GM23338 (cell line): Measurements from ENCODE around the gene IPO8. TPM values are rescaled to one million over a fixed set of nuclear protein-coding genes. Genes with fewer than 3 reads are reported as not detected.

Experiments used
- ATAC-seq: fragments of 200-7000 bp; cut with Tn5 transposase; 3 replicates; pipeline ENCODE4 v1.9.1; 2020
- DNase-seq: peaks from one replicate; pipeline ENCODE4 v3.0.0-alpha.2; 2015; ENCODE audit warnings: low spot score
- H2AFZ ChIP-seq: fragments of 200-600 bp; sonication (generic); 2 replicates; pipeline ENCODE4 v1.8.0; 2016; ENCODE audit warnings: antibody characterized with exemption, mild to moderate bottlenecking, moderate library complexity
- H3F3A ChIP-seq: fragments of 200-600 bp; sonication (generic); replicated peaks from 2 replicates; pipeline ENCODE4 v1.8.0; 2017; ENCODE audit warnings: antibody characterized with exemption, mixed run types, low read depth
- H3K27ac ChIP-seq: fragments of 200-600 bp; sonication (generic); 2 replicates; pipeline ENCODE4 v1.6.1; 2016; ENCODE audit warnings: low read depth
- H3K27me3 ChIP-seq: fragments of 200-600 bp; sonication (generic); 2 replicates; pipeline ENCODE4 v1.8.0; 2016; ENCODE audit warnings: mild to moderate bottlenecking, mixed run types, moderate library complexity; ENCODE audit not compliant: insufficient read depth
- H3K36me3 ChIP-seq: fragments of 200-600 bp; sonication (generic); 2 replicates; pipeline ENCODE4 v1.8.0; 2016; ENCODE audit warnings: mild to moderate bottlenecking; ENCODE audit not compliant: insufficient read depth
- H3K4me1 ChIP-seq: fragments of 200-600 bp; sonication (generic); 2 replicates; pipeline ENCODE4 v1.8.0; 2016; ENCODE audit warnings: mild to moderate bottlenecking, moderate library complexity; ENCODE audit not compliant: insufficient read depth
- H3K4me2 ChIP-seq: fragments of 200-600 bp; sonication (generic); 2 replicates; pipeline ENCODE4 v1.7.1; 2017; ENCODE audit warnings: mixed run types
- H3K4me3 ChIP-seq: fragments of 200-600 bp; sonication (generic); 2 replicates; pipeline ENCODE4 v1.6.1; 2016; ENCODE audit warnings: mixed run types
- H3K79me2 ChIP-seq: fragments of 200-600 bp; sonication (generic); replicated peaks from 2 replicates; pipeline ENCODE4 v1.8.0; 2017; ENCODE audit warnings: mild to moderate bottlenecking; ENCODE audit not compliant: insufficient read depth
- H3K9me2 ChIP-seq: fragments of 200-600 bp; sonication (generic); 2 replicates; pipeline ENCODE4 v1.8.0; 2017; ENCODE audit not compliant: insufficient read depth
- H4K20me1 ChIP-seq: fragments of 200-600 bp; sonication (generic); replicated peaks from 2 replicates; pipeline ENCODE4 v1.8.0; 2017; ENCODE audit warnings: mild to moderate bottlenecking; ENCODE audit not compliant: insufficient read depth
- H3K27ac Mint-ChIP-seq: 2 replicates; pipeline ENCODE4 v1.8.0; 2020; ENCODE audit warnings: inconsistent platforms, mild to moderate bottlenecking, moderate library complexity, mixed read lengths
- H3K27me3 Mint-ChIP-seq: 3 replicates; pipeline ENCODE4 v1.8.0; 2022; ENCODE audit warnings: low read depth, mild to moderate bottlenecking, moderate library complexity, mixed read lengths, inconsistent platforms; ENCODE audit not compliant: insufficient read depth, poor library complexity
- H3K36me3 Mint-ChIP-seq: 3 replicates; pipeline ENCODE4 v1.8.0; 2021; ENCODE audit warnings: low read depth, mild to moderate bottlenecking, inconsistent platforms, moderate library complexity, mixed read lengths
- H3K4me1 Mint-ChIP-seq: 3 replicates; pipeline ENCODE4 v1.8.0; 2020; ENCODE audit warnings: mild to moderate bottlenecking, inconsistent platforms, mixed read lengths
- H3K4me3 Mint-ChIP-seq: 3 replicates; pipeline ENCODE4 v1.8.0; 2021; ENCODE audit warnings: moderate library complexity, mild to moderate bottlenecking, inconsistent platforms, mixed read lengths
- H3K9me3 Mint-ChIP-seq: 3 replicates; pipeline ENCODE4 v1.8.0; 2020; ENCODE audit warnings: moderate library complexity, mild to moderate bottlenecking, inconsistent platforms, mixed read lengths
- CREB1 ChIP-seq: fragments of 250-450 bp; sonication (Bioruptor Pico); IDR thresholded peaks from 2 replicates; pipeline ENCODE4 v1.5.0; 2020; ENCODE audit warnings: low read depth, mild to moderate bottlenecking, moderate library complexity
- EZH2 ChIP-seq: fragments of 200-600 bp; sonication (generic); IDR thresholded peaks from one replicate; pipeline ENCODE4 v1.8.0; 2017; ENCODE audit warnings: antibody characterized with exemption, mild to moderate bottlenecking, low read depth; ENCODE audit not compliant: unreplicated experiment
- EZH2phosphoT487 ChIP-seq: fragments of 200-600 bp; sonication (generic); IDR thresholded peaks from one replicate; pipeline ENCODE4 v1.8.1; 2018; ENCODE audit warnings: antibody characterized with exemption; ENCODE audit not compliant: unreplicated experiment
- JUNB ChIP-seq: IDR thresholded peaks from one replicate; pipeline ENCODE4 v1.6.1; 2016; ENCODE audit warnings: antibody characterized with exemption; ENCODE audit not compliant: unreplicated experiment
- NANOG ChIP-seq: IDR thresholded peaks from 2 replicates; pipeline ENCODE4 v1.6.1; 2016; ENCODE audit warnings: antibody characterized with exemption, borderline replicate concordance
- POLR2AphosphoS5 ChIP-seq: IDR thresholded peaks from 2 replicates; pipeline ENCODE4 v1.6.1; 2016; ENCODE audit warnings: antibody characterized with exemption, low read depth
- STAT1 ChIP-seq: IDR thresholded peaks from one replicate; pipeline ENCODE4 v1.6.1; 2016; ENCODE audit warnings: antibody characterized with exemption; ENCODE audit not compliant: unreplicated experiment
- ZNF114 ChIP-seq: fragments of 250-450 bp; sonication (Bioruptor Pico); IDR thresholded peaks from 2 replicates; pipeline ENCODE4 v1.5.0; 2020; ENCODE audit warnings: mild to moderate bottlenecking, moderate library complexity
- ZNF331 ChIP-seq: fragments of 250-450 bp; sonication (Bioruptor Pico); IDR thresholded peaks from 2 replicates; pipeline ENCODE4 v1.5.0; 2020; ENCODE audit warnings: low read depth, mild to moderate bottlenecking, moderate library complexity
- polyA plus RNA-seq: library from polyadenylated mRNA; unstranded; fragments of >200 nt; fragmentation: Nextera tagmentation; extraction: Ambion mirVana; gene quantifications from 2 replicates; pipeline ENCODE4 v1.2.1, GENCODE V29; 2016
- total RNA-seq: library from RNA; depleted of rRNA; stranded (reverse); fragments of >200 nt; shearing (Covaris generic); gene quantifications from 2 replicates; pipeline ENCODE4 v1.2.3, GENCODE V29; 2014
- TF ChIP-seq, protein P1 (sequence below): fragments of 250-450 bp; sonication (Bioruptor Pico); IDR thresholded peaks from 2 replicates; pipeline ENCODE4 v1.5.0; 2020; ENCODE audit warnings: mild to moderate bottlenecking, moderate library complexity
- TF ChIP-seq, protein P2 (sequence below): IDR thresholded peaks from one replicate; pipeline ENCODE4 v1.6.1; 2018; ENCODE audit warnings: antibody characterized with exemption; ENCODE audit not compliant: unreplicated experiment
- TF ChIP-seq, protein P3 (sequence below): IDR thresholded peaks from 2 replicates; pipeline ENCODE4 v1.6.1; 2016; ENCODE audit warnings: antibody characterized with exemption
- TF ChIP-seq, protein P4 (sequence below), 2 experiments: fragments of 200-600 bp in 1 of 2; sonication (generic) in 1 of 2; conservative IDR thresholded peaks; 2 replicates each; pipeline versions ENCODE4 v1.5.1 to v1.6.1; 2016 to 2017; ENCODE audit warnings: antibody characterized with exemption in 2 of 2, low read depth in 2 of 2, mild to moderate bottlenecking in 2 of 2, moderate library complexity in 1 of 2

Gene IPO8
- total and polyA plus RNA-seq, 2 experiments from 2014 or later, result 13.4 to 53.6 TPM

DNA sequence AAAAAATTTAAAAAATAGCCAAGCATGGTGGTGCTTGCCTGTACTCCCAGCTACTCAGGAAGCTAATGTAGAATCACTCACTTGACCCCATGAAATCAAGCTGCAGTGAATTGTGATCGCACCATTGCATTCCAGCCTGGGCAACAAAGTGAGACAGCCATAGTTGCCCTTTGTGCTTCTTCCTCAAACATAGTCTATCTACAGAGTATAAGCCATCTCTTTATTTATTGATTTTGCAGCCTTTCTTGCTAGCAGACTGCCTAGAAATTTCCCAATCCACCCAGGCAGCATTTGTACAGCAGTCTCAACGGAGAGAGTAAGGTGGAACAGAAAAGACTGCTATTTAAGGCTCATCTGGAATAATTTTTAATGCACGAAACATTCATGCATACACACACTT is 68.8 kb downstream of the IPO8 start:
- no peak overlapping the region for H3K4me2 ChIP-seq
- ATAC-seq, result no peak
- TF ChIP-seq STAT1 (no peak), POLR2AphosphoS5 (no peak), ZNF114 (CRISPR knock-in tag) (no peak), NANOG (no peak), ZNF331 (CRISPR knock-in tag) (no peak), EZH2 (no peak), EZH2phosphoT487 (no peak), CREB1 (CRISPR knock-in tag) (no peak), JUNB (no peak)
- TF ChIP-seq, protein P1, sequence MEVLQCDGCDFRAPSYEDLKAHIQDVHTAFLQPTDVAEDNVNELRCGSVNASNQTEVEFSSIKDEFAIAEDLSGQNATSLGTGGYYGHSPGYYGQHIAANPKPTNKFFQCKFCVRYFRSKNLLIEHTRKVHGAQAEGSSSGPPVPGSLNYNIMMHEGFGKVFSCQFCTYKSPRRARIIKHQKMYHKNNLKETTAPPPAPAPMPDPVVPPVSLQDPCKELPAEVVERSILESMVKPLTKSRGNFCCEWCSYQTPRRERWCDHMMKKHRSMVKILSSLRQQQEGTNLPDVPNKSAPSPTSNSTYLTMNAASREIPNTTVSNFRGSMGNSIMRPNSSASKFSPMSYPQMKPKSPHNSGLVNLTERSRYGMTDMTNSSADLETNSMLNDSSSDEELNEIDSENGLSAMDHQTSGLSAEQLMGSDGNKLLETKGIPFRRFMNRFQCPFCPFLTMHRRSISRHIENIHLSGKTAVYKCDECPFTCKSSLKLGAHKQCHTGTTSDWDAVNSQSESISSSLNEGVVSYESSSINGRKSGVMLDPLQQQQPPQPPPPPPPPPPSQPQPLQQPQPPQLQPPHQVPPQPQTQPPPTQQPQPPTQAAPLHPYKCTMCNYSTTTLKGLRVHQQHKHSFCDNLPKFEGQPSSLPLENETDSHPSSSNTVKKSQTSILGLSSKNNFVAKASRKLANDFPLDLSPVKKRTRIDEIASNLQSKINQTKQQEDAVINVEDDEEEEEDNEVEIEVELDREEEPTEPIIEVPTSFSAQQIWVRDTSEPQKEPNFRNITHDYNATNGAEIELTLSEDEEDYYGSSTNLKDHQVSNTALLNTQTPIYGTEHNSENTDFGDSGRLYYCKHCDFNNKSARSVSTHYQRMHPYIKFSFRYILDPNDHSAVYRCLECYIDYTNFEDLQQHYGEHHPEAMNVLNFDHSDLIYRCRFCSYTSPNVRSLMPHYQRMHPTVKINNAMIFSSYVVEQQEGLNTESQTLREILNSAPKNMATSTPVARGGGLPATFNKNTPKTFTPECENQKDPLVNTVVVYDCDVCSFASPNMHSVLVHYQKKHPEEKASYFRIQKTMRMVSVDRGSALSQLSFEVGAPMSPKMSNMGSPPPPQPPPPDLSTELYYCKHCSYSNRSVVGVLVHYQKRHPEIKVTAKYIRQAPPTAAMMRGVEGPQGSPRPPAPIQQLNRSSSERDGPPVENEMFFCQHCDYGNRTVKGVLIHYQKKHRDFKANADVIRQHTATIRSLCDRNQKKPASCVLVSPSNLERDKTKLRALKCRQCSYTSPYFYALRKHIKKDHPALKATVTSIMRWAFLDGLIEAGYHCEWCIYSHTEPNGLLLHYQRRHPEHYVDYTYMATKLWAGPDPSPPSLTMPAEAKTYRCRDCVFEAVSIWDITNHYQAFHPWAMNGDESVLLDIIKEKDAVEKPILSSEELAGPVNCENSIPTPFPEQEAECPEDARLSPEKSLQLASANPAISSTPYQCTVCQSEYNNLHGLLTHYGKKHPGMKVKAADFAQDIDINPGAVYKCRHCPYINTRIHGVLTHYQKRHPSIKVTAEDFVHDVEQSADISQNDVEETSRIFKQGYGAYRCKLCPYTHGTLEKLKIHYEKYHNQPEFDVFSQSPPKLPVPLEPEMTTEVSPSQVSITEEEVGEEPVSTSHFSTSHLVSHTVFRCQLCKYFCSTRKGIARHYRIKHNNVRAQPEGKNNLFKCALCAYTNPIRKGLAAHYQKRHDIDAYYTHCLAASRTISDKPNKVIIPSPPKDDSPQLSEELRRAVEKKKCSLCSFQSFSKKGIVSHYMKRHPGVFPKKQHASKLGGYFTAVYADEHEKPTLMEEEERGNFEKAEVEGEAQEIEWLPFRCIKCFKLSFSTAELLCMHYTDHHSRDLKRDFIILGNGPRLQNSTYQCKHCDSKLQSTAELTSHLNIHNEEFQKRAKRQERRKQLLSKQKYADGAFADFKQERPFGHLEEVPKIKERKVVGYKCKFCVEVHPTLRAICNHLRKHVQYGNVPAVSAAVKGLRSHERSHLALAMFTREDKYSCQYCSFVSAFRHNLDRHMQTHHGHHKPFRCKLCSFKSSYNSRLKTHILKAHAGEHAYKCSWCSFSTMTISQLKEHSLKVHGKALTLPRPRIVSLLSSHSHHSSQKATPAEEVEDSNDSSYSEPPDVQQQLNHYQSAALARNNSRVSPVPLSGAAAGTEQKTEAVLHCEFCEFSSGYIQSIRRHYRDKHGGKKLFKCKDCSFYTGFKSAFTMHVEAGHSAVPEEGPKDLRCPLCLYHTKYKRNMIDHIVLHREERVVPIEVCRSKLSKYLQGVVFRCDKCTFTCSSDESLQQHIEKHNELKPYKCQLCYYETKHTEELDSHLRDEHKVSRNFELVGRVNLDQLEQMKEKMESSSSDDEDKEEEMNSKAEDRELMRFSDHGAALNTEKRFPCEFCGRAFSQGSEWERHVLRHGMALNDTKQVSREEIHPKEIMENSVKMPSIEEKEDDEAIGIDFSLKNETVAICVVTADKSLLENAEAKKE, result no peak
- TF ChIP-seq, protein P2, sequence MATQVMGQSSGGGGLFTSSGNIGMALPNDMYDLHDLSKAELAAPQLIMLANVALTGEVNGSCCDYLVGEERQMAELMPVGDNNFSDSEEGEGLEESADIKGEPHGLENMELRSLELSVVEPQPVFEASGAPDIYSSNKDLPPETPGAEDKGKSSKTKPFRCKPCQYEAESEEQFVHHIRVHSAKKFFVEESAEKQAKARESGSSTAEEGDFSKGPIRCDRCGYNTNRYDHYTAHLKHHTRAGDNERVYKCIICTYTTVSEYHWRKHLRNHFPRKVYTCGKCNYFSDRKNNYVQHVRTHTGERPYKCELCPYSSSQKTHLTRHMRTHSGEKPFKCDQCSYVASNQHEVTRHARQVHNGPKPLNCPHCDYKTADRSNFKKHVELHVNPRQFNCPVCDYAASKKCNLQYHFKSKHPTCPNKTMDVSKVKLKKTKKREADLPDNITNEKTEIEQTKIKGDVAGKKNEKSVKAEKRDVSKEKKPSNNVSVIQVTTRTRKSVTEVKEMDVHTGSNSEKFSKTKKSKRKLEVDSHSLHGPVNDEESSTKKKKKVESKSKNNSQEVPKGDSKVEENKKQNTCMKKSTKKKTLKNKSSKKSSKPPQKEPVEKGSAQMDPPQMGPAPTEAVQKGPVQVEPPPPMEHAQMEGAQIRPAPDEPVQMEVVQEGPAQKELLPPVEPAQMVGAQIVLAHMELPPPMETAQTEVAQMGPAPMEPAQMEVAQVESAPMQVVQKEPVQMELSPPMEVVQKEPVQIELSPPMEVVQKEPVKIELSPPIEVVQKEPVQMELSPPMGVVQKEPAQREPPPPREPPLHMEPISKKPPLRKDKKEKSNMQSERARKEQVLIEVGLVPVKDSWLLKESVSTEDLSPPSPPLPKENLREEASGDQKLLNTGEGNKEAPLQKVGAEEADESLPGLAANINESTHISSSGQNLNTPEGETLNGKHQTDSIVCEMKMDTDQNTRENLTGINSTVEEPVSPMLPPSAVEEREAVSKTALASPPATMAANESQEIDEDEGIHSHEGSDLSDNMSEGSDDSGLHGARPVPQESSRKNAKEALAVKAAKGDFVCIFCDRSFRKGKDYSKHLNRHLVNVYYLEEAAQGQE, result no peak
- TF ChIP-seq, protein P3, sequence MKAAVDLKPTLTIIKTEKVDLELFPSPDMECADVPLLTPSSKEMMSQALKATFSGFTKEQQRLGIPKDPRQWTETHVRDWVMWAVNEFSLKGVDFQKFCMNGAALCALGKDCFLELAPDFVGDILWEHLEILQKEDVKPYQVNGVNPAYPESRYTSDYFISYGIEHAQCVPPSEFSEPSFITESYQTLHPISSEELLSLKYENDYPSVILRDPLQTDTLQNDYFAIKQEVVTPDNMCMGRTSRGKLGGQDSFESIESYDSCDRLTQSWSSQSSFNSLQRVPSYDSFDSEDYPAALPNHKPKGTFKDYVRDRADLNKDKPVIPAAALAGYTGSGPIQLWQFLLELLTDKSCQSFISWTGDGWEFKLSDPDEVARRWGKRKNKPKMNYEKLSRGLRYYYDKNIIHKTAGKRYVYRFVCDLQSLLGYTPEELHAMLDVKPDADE, result no peak
- TF ChIP-seq, protein P4, sequence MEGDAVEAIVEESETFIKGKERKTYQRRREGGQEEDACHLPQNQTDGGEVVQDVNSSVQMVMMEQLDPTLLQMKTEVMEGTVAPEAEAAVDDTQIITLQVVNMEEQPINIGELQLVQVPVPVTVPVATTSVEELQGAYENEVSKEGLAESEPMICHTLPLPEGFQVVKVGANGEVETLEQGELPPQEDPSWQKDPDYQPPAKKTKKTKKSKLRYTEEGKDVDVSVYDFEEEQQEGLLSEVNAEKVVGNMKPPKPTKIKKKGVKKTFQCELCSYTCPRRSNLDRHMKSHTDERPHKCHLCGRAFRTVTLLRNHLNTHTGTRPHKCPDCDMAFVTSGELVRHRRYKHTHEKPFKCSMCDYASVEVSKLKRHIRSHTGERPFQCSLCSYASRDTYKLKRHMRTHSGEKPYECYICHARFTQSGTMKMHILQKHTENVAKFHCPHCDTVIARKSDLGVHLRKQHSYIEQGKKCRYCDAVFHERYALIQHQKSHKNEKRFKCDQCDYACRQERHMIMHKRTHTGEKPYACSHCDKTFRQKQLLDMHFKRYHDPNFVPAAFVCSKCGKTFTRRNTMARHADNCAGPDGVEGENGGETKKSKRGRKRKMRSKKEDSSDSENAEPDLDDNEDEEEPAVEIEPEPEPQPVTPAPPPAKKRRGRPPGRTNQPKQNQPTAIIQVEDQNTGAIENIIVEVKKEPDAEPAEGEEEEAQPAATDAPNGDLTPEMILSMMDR (conservative IDR thresholded peaks at IDR 0.05; ENCODE audit: low read depth in 2 of 2), result no peak
- Mint-ChIP-seq H3K4me3 (no peak overlapping the region), H3K36me3 (peaks cover 12% of the 10 kb centered on the region; the same call in 2 of the 3 replicates), H3K9me3 (no peaks in the 10 kb centered on the region; the same call in 2 of the 3 replicates), H3K27ac (no peak overlapping the region), H3K27me3 (no peaks in the 10 kb centered on the region), H3K4me1 (peaks cover 4% of the 10 kb centered on the region; the same call in 1 of the 3 replicates)
- H3K79me2 ChIP-seq, result no peaks in the 10 kb centered on the region
- H3K9me2 ChIP-seq, result no peaks in the 10 kb centered on the region
- H3K36me3 ChIP-seq, result peaks cover 6% of the 10 kb centered on the region; the same call in 1 of the 2 replicates
- no peak overlapping the region for H3K27ac ChIP-seq
- H3F3A ChIP-seq, result no peaks in the 10 kb centered on the region
- H2AFZ ChIP-seq, result no peak overlapping the region
- H4K20me1 ChIP-seq, result no peaks in the 10 kb centered on the region
- H3K4me3 ChIP-seq, result no peak overlapping the region
- no peak for DNase-seq
- no peaks in the 10 kb centered on the region for H3K4me1 ChIP-seq
- no peaks in the 10 kb centered on the region for H3K27me3 ChIP-seq
